NCI-H128 (cell line): ENCODE measurements around the gene SLC47A2.

Experiments
- DNase-seq: peaks from one replicate; lab custom pipeline; 2025; ENCODE audit not compliant: unreplicated experiment; lab: John Stamatoyannopoulos, UW

Gene SLC47A2

GRCh38 chr17:19747829-19748806 is 31.7 kb upstream of the SLC47A2 start, which contains the start of gene ALDH3A1:
TSS of gene ALDH3A1 (minus strand) at chr17:19748298. CDS start at chr17:19745129, 3,169 bp downstream.
- DNase-seq, result no peak

GRCh38 chr17:19747159-19747719 is 30.9 kb upstream of the SLC47A2 start:
- DNase-seq, result no peak

GRCh38 chr17:19746517-19746916 is 30.1 kb upstream of the SLC47A2 start:
- DNase-seq, result no peak

- peak; percentile 56 for DNase-seq
Observed at GRCh38 chr17:19744922-19745757, 28.8 kb upstream of the SLC47A2 start.

DNA sequence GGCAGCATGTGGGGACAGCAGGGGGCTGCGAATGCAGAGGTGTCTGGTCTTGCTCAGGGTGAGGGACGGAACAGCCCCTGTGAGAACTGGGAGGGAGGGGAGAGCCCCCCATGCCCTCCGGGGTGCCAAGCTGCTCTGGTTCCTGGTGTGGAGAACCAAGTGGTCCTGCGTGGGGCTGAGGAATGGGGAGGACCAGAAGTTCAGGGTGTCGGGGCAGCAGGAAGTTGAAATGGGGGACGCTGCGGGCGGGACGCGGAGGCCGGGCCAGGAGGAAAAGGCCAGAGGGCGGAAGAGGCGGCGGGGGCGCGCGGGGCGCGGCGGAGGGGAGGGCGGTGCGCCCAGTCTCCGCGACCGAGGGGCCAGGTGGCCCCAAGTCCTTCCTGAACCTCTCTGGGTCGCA is 28.1 kb upstream of the SLC47A2 start:
- no peak for DNase-seq

DNA sequence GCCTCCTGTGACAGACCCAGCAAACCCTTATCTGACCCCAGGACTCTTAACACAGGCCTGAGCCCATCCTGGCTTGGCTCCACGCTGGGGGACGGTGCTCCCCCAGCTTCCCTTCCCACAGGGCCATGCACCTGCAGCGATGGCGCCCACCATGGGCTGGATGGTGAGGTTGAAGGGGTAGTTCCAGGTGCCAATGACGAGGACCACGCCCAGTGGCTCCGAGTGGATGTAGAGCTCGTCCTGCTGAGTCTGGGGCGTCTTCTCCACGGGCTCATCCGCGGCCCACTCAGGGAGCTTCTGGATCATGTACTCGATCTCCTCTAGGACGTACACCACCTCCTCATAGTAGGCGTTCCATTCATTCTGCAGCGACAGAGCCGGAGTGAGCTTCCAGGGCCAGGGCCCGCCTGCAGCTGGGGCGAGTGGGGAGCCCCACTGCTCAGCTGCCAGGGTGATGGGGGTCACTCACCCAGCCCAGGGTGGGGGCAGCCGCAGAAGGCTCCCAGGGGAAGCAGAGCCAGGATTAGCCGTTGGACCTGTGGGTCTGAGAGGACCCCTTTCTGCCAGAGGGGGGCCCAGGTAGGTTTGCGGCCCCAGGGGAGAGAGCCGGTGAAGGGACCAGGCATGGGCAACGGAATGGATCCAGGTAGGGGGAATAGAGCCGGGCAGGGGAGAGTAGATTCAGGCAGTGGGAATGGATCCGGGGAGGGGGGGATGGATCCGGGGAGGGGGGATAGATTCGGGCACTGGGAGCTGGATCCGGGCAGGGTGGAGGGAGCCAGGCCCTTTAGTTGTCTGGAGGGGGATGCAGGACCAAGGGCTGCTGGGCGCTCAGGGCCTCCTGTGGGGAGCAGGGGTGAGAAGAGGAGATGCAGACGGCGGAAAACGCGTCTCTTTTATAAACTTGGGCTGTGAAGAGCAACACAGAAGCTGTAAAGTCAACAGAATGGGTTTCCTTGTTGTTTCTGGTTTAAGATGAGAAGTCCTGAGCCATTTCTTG is 27.0 kb upstream of the SLC47A2 start:
- no peak for DNase-seq

- DNase-seq, result no peak
Observed at GRCh38 chr17:19742495-19742894, 26.1 kb upstream of the SLC47A2 start.

GRCh38 chr17:19741832-19742457 is 25.6 kb upstream of the SLC47A2 start:
- DNase-seq, result no peak

DNA sequence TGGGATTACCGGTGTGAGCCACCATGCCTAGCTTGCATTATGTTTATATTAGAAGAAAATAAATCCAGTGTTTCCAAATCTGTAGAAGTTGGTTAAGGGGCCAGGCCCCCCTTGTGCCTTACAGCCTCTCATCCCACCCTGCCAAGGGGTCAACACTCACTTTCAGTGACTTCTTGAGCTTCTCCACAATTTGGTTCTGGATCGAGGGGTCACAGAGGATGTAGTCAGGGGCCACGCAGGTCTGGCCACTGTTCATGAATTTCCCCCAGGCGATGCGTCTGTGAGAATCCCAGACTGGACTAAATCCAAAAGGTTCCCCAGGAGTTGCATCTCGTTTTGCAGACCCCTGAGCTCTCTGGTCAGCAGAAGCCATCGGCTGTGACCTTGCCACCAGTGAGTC is 24.5 kb upstream of the SLC47A2 start:
- DNase-seq, result no peak

DNA sequence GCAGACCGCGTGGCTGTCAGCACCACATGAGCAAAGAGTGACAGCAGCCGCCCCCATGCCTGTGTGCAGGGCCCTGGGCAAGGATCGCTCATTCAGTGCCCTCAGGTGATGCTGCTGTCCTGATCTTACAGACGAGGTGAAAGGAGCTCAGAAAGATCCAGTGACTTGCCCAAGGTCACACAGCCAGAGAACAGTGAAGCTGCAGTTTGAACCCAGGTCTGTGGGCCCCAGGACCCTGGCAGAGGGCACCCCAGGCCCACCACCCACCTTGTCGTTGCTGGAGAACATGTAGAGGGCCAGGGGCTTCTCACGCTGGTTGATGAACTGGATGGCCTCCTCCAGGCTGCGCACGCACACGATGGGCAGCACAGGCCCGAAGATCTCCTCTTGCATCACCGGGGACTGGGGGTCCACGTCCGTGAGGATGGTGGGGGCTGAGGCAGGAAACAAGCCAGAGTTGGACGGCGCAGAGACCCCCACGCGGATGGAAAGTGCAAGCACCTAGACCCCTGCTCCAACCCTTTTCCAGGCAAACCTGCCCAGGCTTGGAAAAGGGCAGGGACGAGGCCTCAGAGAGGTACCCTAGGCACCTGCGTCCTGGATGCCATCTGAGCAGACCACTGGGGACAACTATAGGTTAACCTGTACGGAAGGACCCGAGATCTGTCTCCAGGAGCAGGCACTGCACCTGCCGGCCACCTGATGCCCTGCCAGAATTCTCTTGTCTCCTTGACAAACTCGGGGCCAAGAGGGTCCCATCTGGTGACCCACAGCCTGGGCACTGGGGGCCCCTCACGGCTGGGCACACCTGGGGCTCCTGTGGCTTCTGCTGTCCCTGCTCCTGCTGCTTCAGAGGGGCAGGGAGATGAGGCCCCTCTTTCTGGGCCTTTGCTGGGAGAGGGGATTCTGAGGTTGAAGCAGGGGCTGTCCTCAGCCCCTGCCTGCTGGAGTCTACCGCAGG is 23.1 kb upstream of the SLC47A2 start:
- no peak for DNase-seq

DNA sequence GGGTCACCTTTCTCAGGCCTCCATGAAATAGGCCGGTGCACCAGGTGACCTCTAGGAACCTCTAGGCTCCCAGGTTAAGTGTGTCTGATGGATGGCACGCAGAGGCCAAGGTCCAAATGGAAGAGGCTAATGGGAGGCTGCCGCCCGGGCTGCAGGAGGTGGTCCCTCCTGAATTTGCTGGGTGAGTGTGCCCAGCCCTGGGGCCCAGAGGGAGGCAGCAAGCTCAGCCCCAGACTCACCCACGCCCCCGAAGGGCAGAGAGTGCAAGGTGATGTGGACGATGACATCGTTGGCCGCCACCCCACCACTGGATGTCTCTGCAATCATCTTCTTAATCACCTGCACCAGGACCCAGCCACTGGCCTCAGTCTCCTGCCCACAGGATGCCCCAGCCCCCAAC is 22.4 kb upstream of the SLC47A2 start:
- no peak for DNase-seq

GRCh38 chr17:19738073-19738449 is 21.7 kb upstream of the SLC47A2 start:
- no peak for DNase-seq

DNA sequence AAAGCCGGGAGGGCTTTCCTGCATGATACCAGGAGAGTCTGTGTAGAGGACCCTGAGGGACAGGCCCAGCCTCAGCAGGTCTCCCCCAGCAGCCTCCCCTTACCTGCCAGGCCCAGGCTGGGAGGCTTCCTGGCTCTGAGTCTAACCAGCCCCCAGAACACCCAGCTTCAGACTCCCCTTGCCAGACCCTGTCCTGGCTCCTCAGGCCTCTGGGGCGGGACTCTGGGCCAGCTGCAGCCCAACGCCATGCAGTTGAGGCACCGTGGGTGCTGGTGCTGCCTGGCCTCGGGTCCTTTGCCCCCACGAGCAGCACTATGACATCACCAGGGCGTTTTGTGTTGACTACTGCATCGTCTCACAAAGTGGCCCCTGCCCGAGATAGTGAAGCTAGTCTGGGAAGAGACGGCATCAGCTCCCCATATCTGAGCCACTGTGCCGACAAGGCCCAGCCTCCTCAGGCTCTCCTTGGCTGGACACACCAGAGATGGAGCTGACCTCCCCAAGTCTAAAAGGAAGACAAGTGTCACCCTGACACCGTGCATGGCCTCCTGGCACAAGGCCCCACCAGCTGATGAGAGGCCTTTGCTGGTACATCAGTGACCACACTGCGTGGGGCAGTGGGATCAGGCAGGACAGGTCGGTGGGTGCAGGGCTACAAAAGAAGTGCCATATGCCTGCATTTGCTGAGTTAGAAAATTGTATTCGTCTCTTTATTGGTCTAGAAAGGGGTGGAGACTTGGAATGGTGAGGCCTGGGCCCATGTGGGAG is 21.1 kb upstream of the SLC47A2 start:
- DNase-seq, result no peak

GRCh38 chr17:19736071-19736470 is 19.7 kb upstream of the SLC47A2 start:
- DNase-seq, result no peak

DNA sequence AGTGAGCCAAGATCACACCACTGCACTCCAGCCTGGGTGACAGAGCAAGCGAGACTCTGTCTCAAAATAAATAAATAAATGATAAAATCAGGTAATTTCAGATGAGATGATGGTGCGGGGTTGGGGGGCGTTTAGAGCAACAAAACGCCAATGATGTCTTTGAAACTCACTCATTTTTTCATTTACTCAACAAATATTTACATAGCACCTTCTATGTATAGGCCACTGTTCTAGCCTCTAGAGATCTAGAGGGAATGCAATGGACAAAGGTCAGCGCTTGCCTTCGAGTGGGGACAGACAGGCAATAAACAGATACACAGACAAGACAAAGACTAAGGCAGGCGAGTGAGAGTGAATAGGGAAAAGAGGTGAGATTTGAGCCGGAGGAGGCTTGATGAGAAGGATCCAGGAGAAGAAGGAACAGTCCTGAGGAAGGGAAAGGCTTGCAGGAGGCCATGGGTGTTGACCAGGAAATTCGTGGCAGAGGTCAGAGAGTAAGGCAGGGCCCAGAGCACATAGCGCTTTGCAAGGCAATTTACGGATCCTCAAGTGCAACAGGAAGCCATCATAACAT is 17.7 kb upstream of the SLC47A2 start:
- DNase-seq, result no peak

DNA sequence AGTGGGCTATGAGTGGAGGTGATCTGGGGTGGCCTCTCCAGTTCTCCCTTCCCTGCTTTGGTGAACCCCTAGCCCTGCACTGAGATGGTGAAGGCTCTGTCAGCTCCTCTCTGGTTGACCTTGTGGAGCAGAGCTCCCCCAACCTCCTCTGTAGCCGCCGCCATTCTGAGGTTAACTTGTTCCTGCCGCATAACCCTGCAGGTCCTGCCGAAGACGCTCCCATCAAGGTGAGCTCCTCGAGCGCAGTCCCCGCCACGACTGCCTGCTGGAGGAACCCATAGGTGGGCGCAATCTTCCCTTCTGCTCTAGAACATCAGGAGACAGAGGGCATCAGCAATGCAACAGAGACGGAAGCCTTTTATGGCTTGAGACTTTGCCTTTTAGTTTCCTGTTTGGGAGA is 15.2 kb upstream of the SLC47A2 start:
- DNase-seq, result no peak

GRCh38 chr17:19730843-19731242 is 14.5 kb upstream of the SLC47A2 start:
- no peak for DNase-seq

DNA sequence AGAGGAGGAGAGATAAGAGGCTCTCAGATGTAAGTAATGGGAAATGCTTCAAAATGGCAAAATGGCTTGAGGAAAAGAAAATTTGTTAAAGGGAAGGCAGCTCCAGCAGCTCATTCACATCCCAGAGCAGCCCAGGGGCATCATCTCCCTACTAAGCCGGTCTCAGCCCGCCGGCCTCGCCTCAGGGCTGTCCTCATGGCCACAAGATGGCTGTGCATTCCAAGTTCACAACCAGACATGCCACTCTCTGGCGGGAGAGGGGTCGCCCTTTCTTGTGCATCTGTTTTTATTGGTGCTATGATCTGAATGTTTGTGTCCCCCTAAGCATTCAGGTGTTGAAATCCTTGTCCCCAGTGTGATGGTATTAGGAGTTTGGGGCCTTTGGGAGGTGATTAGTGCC is 13.5 kb upstream of the SLC47A2 start:
- no peak for DNase-seq
